CD14-positive monocyte (primary cell): ENCODE data around the gene ZNF429. TPM values are rescaled to one million over a fixed set of nuclear protein-coding genes. Genes with fewer than 3 reads are reported as not detected.
A peak's percentile ranks its signal among the peaks of the same experiment; 100 is the strongest.

Experiments used
- DNase-seq, 3 donors: peaks; one replicate each; pipeline ENCODE4 v3.0.0-alpha.2; 2011 to 2022
- H2AFZ ChIP-seq: 2 replicates; pipeline ENCODE4 v1.6.0; 2012; ENCODE audit warnings: mild to moderate bottlenecking, low read depth, low read length, inconsistent platforms; ENCODE audit not compliant: insufficient read depth, poor library complexity, severe bottlenecking
- H3K27ac ChIP-seq, 2 donors: 1 replicate in 1 of 2; 2 replicates in 1 of 2; pipeline ENCODE4 v1.5.1; 2012 to 2013; ENCODE audit warnings: low read length in 2 of 2, control low read depth in 1 of 2, inconsistent platforms in 1 of 2, low read depth in 1 of 2, mild to moderate bottlenecking in 1 of 2
- H3K27me3 ChIP-seq, 2 donors: one replicate each; pipeline versions ENCODE4 v1.6.0 to v1.6.1; 2011 to 2013; ENCODE audit warnings: low read length in 2 of 2; ENCODE audit not compliant: control insufficient read depth in 2 of 2, insufficient read depth in 2 of 2
- H3K36me3 ChIP-seq, 2 donors: replicated peaks in 1 of 2; 1 replicate in 1 of 2; 2 replicates in 1 of 2; pipeline versions ENCODE4 v1.5.1 to v1.6.1; 2012 to 2013; ENCODE audit warnings: low read length in 2 of 2, control low read depth in 1 of 2, inconsistent platforms in 1 of 2, mild to moderate bottlenecking in 1 of 2; ENCODE audit not compliant: insufficient read depth in 2 of 2, control insufficient read depth in 1 of 2
- H3K4me1 ChIP-seq, 2 donors: 1 replicate in 1 of 2; 2 replicates in 1 of 2; pipeline versions ENCODE4 v1.5.1 to v1.6.1; 2012 to 2013; ENCODE audit warnings: low read length in 2 of 2, control low read depth in 1 of 2, inconsistent platforms in 1 of 2, mild to moderate bottlenecking in 1 of 2, moderate library complexity in 1 of 2; ENCODE audit not compliant: insufficient read depth in 2 of 2, control insufficient read depth in 1 of 2
- H3K4me2 ChIP-seq: replicated peaks from 2 replicates; pipeline ENCODE3; 2012; ENCODE audit warnings: low read length, moderate library complexity, mild to moderate bottlenecking; ENCODE audit not compliant: poor library complexity, severe bottlenecking; ENCODE audit errors: extremely low read depth
- H3K4me3 ChIP-seq, 3 experiments: fragments of 200-600 bp in 1 of 3; sonication (generic) in 1 of 3; replicated peaks in 1 of 3; 1 replicate in 2 of 3; 2 replicates in 1 of 3; pipeline ENCODE4 v1.5.1; 2011 to 2013; ENCODE audit warnings: low read length in 3 of 3, mild to moderate bottlenecking in 3 of 3, control low read depth in 2 of 3, low read depth in 2 of 3, inconsistent platforms in 1 of 3, moderate library complexity in 1 of 3
- H3K79me2 ChIP-seq: 2 replicates; pipeline ENCODE4 v1.6.0; 2012; ENCODE audit warnings: mild to moderate bottlenecking, control low read depth, inconsistent platforms, low read length, moderate library complexity; ENCODE audit not compliant: insufficient read depth
- H3K9ac ChIP-seq: 2 replicates; pipeline ENCODE4 v1.6.0; 2017; ENCODE audit warnings: low read length, mild to moderate bottlenecking; ENCODE audit not compliant: insufficient read depth, poor library complexity, severe bottlenecking
- H3K9me3 ChIP-seq, 2 donors: replicated peaks in 1 of 2; 1 replicate in 1 of 2; 2 replicates in 1 of 2; pipeline versions ENCODE4 v1.5.1 to v1.6.1; 2012 to 2013; ENCODE audit warnings: low read length in 2 of 2, control low read depth in 1 of 2; ENCODE audit not compliant: control insufficient read depth in 1 of 2, insufficient read depth in 1 of 2
- H4K20me1 ChIP-seq: 2 replicates; pipeline ENCODE4 v1.6.0; 2012; ENCODE audit warnings: mild to moderate bottlenecking, low read length, control low read depth, moderate library complexity; ENCODE audit not compliant: insufficient read depth
- H3K27ac Mint-ChIP-seq, 7 donors: one replicate each; pipeline ENCODE4 v1.8.0; 2020; ENCODE audit warnings: mild to moderate bottlenecking in 7 of 7, mixed read lengths in 7 of 7, moderate library complexity in 6 of 7, inconsistent platforms in 2 of 7
- H3K27me3 Mint-ChIP-seq, 3 donors: one replicate each; pipeline ENCODE4 v1.8.0; 2021 to 2022; ENCODE audit warnings: low read depth in 3 of 3, mild to moderate bottlenecking in 3 of 3, mixed read lengths in 3 of 3, moderate library complexity in 3 of 3, inconsistent platforms in 1 of 3
- H3K36me3 Mint-ChIP-seq, 2 donors: one replicate each; pipeline ENCODE4 v1.8.0; 2020; ENCODE audit warnings: mixed read lengths in 2 of 2, inconsistent platforms in 1 of 2, mild to moderate bottlenecking in 1 of 2
- H3K4me1 Mint-ChIP-seq: one replicate; pipeline ENCODE4 v1.8.0; 2020; ENCODE audit warnings: mild to moderate bottlenecking, mixed read lengths
- H3K4me3 Mint-ChIP-seq, 2 donors: one replicate each; pipeline ENCODE4 v1.8.0; 2020; ENCODE audit warnings: mild to moderate bottlenecking in 2 of 2, mixed read lengths in 2 of 2, moderate library complexity in 1 of 2
- H3K9me3 Mint-ChIP-seq, 7 donors: one replicate each; pipeline ENCODE4 v1.8.0; 2020 to 2022; ENCODE audit warnings: mixed read lengths in 7 of 7, mild to moderate bottlenecking in 6 of 7, moderate library complexity in 6 of 7, inconsistent platforms in 2 of 7
- WGBS: methylation state at CpG from one replicate; pipeline ENCODE4 v1.1.5; 2013; ENCODE audit warnings: missing lambda C conversion rate; ENCODE audit not compliant: insufficient coverage; 5-methylcytosine and 5-hydroxymethylcytosine counted together
- intact Hi-C, 2 donors: fragments of 100-400 bp; cut with micrococcal nuclease; formaldehyde crosslinking; loops; one replicate each; pipeline versions ENCODE4 v1.15.0 to v1.15.1; 2023
- polyA plus RNA-seq, 3 donors: library from polyadenylated mRNA; depleted of rRNA in 1 of 3; unstranded in 2 of 3; stranded (reverse) in 1 of 3; fragments of 300-500 nt in 2 of 3; fragments of >200 nt in 1 of 3; fragmentation: Illumina TruSeq in 2 of 3; gene quantifications; 1 replicate in 2 of 3; 2 replicates in 1 of 3; pipeline ENCODE4 v1.2.3, GENCODE V29; 2012 to 2021
- TF ChIP-seq, protein P1 (sequence below): fragments of 200-600 bp; IDR thresholded peaks from one replicate; pipeline ENCODE4 v1.8.0; 2022; ENCODE audit warnings: antibody characterized with exemption, mild to moderate bottlenecking

Gene ZNF429
- polyA plus RNA-seq, 3 donors: 9.5 to 11.6 (median 11.1) TPM

DNA sequence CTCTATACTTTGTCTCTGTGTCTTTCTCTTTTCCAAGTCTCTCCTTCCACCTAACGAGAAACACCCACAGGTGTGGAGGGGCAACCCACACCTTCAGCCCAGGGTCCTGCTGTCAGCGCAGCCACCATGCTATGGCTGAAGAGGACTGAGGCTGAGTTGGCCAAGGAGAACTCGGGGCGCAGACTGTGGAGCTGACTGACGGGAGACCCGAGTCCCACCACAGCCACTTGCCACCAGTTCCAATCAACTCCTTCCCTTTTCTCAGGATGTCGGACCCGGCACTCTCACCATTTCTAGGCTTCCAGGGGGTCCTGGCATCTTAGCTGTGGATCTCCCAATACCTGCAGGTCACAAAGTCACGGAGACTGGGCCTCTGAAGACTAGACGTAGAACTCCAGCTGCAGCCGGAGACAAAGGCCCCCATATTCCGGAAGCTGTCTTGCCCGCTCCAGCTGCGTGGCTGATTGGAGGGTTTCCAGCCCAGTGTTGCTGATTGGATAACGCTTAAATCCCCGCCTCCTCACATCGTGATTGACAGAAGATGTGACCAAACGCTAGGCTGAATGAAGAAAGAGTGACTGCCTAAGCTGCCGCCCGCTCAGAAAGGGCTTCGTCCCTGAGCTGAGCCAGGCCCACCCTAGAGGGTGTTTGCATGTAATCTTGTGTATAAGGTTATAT lies 63.6 kb downstream of the ZNF429 start:
- Histone ChIP-seq H3K79me2 (no peaks in the 10 kb centered on the region), H3K4me2 (peak overlapping the region; percentile 47), H3K4me1 (no peaks in the 10 kb centered on the region), H3K36me3 (peaks cover 0 to under 1% of the 10 kb centered on the region in 2 donors), H3K27me3 (no peaks in the 10 kb centered on the region), H3K27ac (peak overlapping the region; percentile 70 to 73), H3K9ac (no peak overlapping the region), H3K4me3 (peak overlapping the region; percentile 32 to 67 (median 42)), H2AFZ (peak overlapping the region; percentile 21), H4K20me1 (no peaks in the 10 kb centered on the region), H3K9me3 (peaks cover 3 to 26% of the 10 kb centered on the region in 2 donors)
- WGBS: 59% methylated on average over 19 of the region's 21 CpGs
- peak; percentile 66 to 94 (median 87) for DNase-seq
- H3K36me3 Mint-ChIP-seq: peaks cover under 1 to 12% of the 10 kb centered on the region in 2 donors
- intact Hi-C loops: loop anchor here in 1 of 2 donors (1.0 to 10.0 kb wide), 3 partner anchors 25 to 86 kb away; partner anchors contain the start of gene ZNF429
- H3K27ac Mint-ChIP-seq: peak overlapping the region; percentile 78 to 100 (median 98)
- TF ChIP-seq, protein P1, sequence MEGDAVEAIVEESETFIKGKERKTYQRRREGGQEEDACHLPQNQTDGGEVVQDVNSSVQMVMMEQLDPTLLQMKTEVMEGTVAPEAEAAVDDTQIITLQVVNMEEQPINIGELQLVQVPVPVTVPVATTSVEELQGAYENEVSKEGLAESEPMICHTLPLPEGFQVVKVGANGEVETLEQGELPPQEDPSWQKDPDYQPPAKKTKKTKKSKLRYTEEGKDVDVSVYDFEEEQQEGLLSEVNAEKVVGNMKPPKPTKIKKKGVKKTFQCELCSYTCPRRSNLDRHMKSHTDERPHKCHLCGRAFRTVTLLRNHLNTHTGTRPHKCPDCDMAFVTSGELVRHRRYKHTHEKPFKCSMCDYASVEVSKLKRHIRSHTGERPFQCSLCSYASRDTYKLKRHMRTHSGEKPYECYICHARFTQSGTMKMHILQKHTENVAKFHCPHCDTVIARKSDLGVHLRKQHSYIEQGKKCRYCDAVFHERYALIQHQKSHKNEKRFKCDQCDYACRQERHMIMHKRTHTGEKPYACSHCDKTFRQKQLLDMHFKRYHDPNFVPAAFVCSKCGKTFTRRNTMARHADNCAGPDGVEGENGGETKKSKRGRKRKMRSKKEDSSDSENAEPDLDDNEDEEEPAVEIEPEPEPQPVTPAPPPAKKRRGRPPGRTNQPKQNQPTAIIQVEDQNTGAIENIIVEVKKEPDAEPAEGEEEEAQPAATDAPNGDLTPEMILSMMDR: no peak
- peaks cover 24% of the 10 kb centered on the region for H3K4me1 Mint-ChIP-seq
- H3K27me3 Mint-ChIP-seq: no peaks in the 10 kb centered on the region
- H3K9me3 Mint-ChIP-seq: peaks cover 5 to 77% (median 31%) of the 10 kb centered on the region in 7 donors
- peak overlapping the region; percentile 95 to 96 for H3K4me3 Mint-ChIP-seq

DNA sequence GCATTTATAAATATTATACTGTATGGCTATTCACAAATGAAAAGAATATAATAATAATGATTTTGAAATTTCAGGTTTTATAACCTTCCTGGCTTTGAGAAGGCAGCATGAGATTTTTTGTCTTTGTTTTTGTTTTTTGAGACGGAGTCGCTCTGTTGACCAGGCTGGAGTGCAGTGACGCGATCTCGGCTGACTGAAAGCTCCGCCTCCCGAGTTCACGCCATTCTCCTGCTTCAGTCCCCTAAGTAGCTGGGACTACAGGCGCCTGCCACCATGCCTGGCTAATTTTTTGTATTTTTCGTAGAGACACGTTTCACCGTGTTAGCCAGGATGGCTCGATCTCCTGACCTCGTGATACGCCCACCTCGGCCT lies 64.1 kb downstream of the ZNF429 start:
- peaks cover 24% of the 10 kb centered on the region for H3K4me1 Mint-ChIP-seq
- peaks cover 3 to 32% of the 10 kb centered on the region in 2 donors for H3K9me3 ChIP-seq
- H3K4me3 ChIP-seq: peak overlapping the region in 2 of 3 experiments; percentile 32 to 67
- no peaks in the 10 kb centered on the region for H3K27me3 ChIP-seq
- TF ChIP-seq, protein P1: no peak
- H3K4me2 ChIP-seq: no peak overlapping the region
- intact Hi-C loops: loop anchor here in 1 of 2 donors (1.0 to 10.0 kb wide), 3 partner anchors 25 to 85 kb away; partner anchors contain the start of gene ZNF429
- H3K27me3 Mint-ChIP-seq: no peaks in the 10 kb centered on the region
- no peaks in the 10 kb centered on the region for H3K36me3 ChIP-seq
- peak overlapping the region in 6 of 7 donors; percentile 86 to 100 (median 94) for H3K27ac Mint-ChIP-seq
- no peak overlapping the region for H2AFZ ChIP-seq
- no peaks in the 10 kb centered on the region for H3K79me2 ChIP-seq
- H3K4me1 ChIP-seq: no peaks in the 10 kb centered on the region
- peaks cover 3 to 78% (median 33%) of the 10 kb centered on the region in 7 donors for H3K9me3 Mint-ChIP-seq
- WGBS: 90% methylated on average over 9 of the region's 16 CpGs
- peak in 2 of 3 donors; percentile 41 to 65 for DNase-seq
- H3K36me3 Mint-ChIP-seq: peaks cover 0 to 6% of the 10 kb centered on the region in 2 donors
- no peaks in the 10 kb centered on the region for H4K20me1 ChIP-seq
- H3K4me3 Mint-ChIP-seq: peak overlapping the region; percentile 78 to 95
- H3K9ac ChIP-seq: no peak overlapping the region
- peak overlapping the region; percentile 70 to 73 for H3K27ac ChIP-seq
